Lower leg skin (tissue), 3 donors: Measurements from ENCODE around the gene SP6.

Source experiments
- POLR2A ChIP-seq, 2 donors: fragments of 450-650 bp; IDR thresholded peaks; one replicate each; pipeline ENCODE4 v1.6.1; 2016 to 2017; ENCODE audit warnings: antibody characterized with exemption in 2 of 2, mild to moderate bottlenecking in 1 of 2, moderate library complexity in 1 of 2
- TF ChIP-seq, protein P1 (sequence below), 3 donors: fragments of 450-650 bp; IDR thresholded peaks; one replicate each; pipeline ENCODE4 v1.5.1; 2016; ENCODE audit warnings: antibody characterized with exemption in 3 of 3, mild to moderate bottlenecking in 3 of 3, moderate library complexity in 2 of 3

DNA sequence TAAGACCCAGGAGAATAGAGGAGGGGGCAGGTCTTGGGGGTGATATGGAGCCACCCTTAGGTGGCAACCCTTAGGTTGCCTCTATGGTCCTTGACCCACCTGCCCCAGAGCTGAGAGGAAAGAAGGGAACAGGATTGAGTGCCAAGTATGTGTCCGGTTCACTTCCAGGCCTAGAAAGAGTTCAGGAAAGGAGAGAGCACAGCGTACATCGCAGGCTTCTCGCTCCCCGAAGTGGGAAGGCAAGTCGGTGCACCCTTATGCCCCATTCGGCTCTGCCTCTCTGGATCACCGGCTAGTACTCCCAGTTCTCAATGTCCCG is 631 bp downstream of the SP6 start:
- TF ChIP-seq POLR2A (IDR thresholded peaks at IDR 0.05), result no peak
- TF ChIP-seq, protein P1, sequence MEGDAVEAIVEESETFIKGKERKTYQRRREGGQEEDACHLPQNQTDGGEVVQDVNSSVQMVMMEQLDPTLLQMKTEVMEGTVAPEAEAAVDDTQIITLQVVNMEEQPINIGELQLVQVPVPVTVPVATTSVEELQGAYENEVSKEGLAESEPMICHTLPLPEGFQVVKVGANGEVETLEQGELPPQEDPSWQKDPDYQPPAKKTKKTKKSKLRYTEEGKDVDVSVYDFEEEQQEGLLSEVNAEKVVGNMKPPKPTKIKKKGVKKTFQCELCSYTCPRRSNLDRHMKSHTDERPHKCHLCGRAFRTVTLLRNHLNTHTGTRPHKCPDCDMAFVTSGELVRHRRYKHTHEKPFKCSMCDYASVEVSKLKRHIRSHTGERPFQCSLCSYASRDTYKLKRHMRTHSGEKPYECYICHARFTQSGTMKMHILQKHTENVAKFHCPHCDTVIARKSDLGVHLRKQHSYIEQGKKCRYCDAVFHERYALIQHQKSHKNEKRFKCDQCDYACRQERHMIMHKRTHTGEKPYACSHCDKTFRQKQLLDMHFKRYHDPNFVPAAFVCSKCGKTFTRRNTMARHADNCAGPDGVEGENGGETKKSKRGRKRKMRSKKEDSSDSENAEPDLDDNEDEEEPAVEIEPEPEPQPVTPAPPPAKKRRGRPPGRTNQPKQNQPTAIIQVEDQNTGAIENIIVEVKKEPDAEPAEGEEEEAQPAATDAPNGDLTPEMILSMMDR (IDR thresholded peaks at IDR 0.05), result no peak
